K562 (cell line): ENCODE data around the gene CACNA1E. TPM values are rescaled to one million over a fixed set of nuclear protein-coding genes. Genes with fewer than 3 reads are reported as not detected.

Experiments used
- ATAC-seq: fragments of 200-7000 bp; cut with Tn5 transposase; 3 replicates; pipeline ENCODE4 v1.9.1; 2020; ENCODE audit warnings: moderate library complexity
- BruUV-seq: library from RNA; stranded (reverse); fragments of 400-500 nt; replicated peaks from 2 replicates; lab custom pipeline; 2021; lab: Mats Ljungman, UMichigan
- CTCF ChIA-PET: fragments of 300-600 bp; formaldehyde crosslinking; extraction: SDS; loops from one replicate; lab custom pipeline; 2021; ENCODE audit warnings: low intra/inter-chr PET ratio; lab: Yijun Ruan, JAX
- POLR2A ChIA-PET: fragments of 300-600, 350-650 bp; sonication (Branson Sonifier 250); formaldehyde crosslinking; extraction: SDS; loops from one replicate; lab custom pipeline; 2021; ENCODE audit warnings: antibody characterized with exemption, inconsistent platforms; lab: Yijun Ruan, JAX
- DNase-seq, 4 experiments: peaks; one replicate each; pipeline versions ENCODE4 v3.0.0 to v3.0.0-alpha.2; 2011 to 2018; ENCODE audit warnings: low spot score in 3 of 4, mixed read lengths in 3 of 4; ENCODE audit errors: extremely low read depth in 1 of 4
- FAIRE-seq: peaks from 2 replicates; lab custom pipeline; 2011; peaks lifted over from hg19 to GRCh38; lab: Jason Lieb, UNC
- H2AFZ ChIP-seq: 2 replicates; pipeline ENCODE4 v1.6.0; 2011; ENCODE audit warnings: low read depth, low read length, control low read depth, inconsistent platforms
- H3K27ac ChIP-seq: fragments of 200-600 bp; 3 replicates; pipeline ENCODE4 v1.8.0; 2011; ENCODE audit warnings: low read depth, mild to moderate bottlenecking, control low read depth, inconsistent platforms, low read length, moderate library complexity, mixed read lengths; ENCODE audit errors: extremely low read depth
- H3K27me3 ChIP-seq, 2 experiments: fragments of 300-600 bp in 1 of 2; 2 replicates in 1 of 2; 3 replicates in 1 of 2; pipeline versions ENCODE4 v1.6.0 to v1.8.0; 2011; ENCODE audit warnings: inconsistent platforms in 2 of 2, low read length in 2 of 2, mild to moderate bottlenecking in 1 of 2, mixed read lengths in 1 of 2, moderate library complexity in 1 of 2; ENCODE audit not compliant: control insufficient read depth in 2 of 2, insufficient read depth in 2 of 2
- H3K36me3 ChIP-seq: fragments of 300-600 bp; 3 replicates; pipeline ENCODE4 v1.8.0; 2011; ENCODE audit warnings: mild to moderate bottlenecking, low read length, inconsistent platforms; ENCODE audit not compliant: control insufficient read depth, insufficient read depth
- H3K4me1 ChIP-seq, 2 experiments: fragments of 200-600 bp in 1 of 2; replicated peaks in 1 of 2; 2 replicates in 1 of 2; 3 replicates in 1 of 2; pipeline versions ENCODE4 v1.5.1 to v1.8.0; 2011; ENCODE audit warnings: inconsistent platforms in 2 of 2, low read length in 2 of 2, mild to moderate bottlenecking in 1 of 2, mixed read lengths in 1 of 2, moderate library complexity in 1 of 2; ENCODE audit not compliant: control insufficient read depth in 2 of 2, insufficient read depth in 2 of 2
- H3K4me2 ChIP-seq: 2 replicates; pipeline ENCODE4 v1.6.1; 2011; ENCODE audit warnings: low read length, control low read depth, inconsistent platforms, mixed read lengths; ENCODE audit not compliant: insufficient read depth
- H3K4me3 ChIP-seq: fragments of 200-600 bp; sonication (generic), shearing (Covaris generic); 2 replicates; pipeline ENCODE4 v1.5.1; 2016; ENCODE audit warnings: control low read depth, inconsistent platforms
- H3K79me2 ChIP-seq: fragments of 200-600 bp; 3 replicates; pipeline ENCODE4 v1.8.0; 2011; ENCODE audit warnings: low read length, inconsistent platforms; ENCODE audit not compliant: control insufficient read depth, insufficient read depth
- H3K9ac ChIP-seq, 2 experiments: 2 replicates each; pipeline versions ENCODE4 v1.6.0 to v1.6.1; 2011; ENCODE audit warnings: low read depth in 2 of 2, low read length in 2 of 2, control low read depth in 1 of 2, inconsistent platforms in 1 of 2, mild to moderate bottlenecking in 1 of 2, mixed read lengths in 1 of 2; ENCODE audit not compliant: insufficient read depth in 1 of 2
- H3K9me1 ChIP-seq: one replicate; pipeline ENCODE4 v1.6.0; 2011; ENCODE audit warnings: inconsistent platforms, mild to moderate bottlenecking, low read length, moderate library complexity; ENCODE audit not compliant: control insufficient read depth, insufficient read depth
- H3K9me3 ChIP-seq: replicated peaks from 2 replicates; pipeline ENCODE4 v1.5.1; 2011; ENCODE audit warnings: low read depth, low read length, inconsistent platforms; ENCODE audit not compliant: control insufficient read depth, insufficient read depth
- H4K20me1 ChIP-seq: replicated peaks from 2 replicates; pipeline ENCODE4 v1.6.1; 2011; ENCODE audit warnings: low read length, inconsistent platforms, mixed read lengths; ENCODE audit not compliant: control insufficient read depth, insufficient read depth
- CCNT2 ChIP-seq: IDR thresholded peaks from 2 replicates; pipeline ENCODE4 v1.6.1; 2011; ENCODE audit warnings: borderline replicate concordance, low read depth, mild to moderate bottlenecking, moderate library complexity, mixed read lengths, low read length; ENCODE audit not compliant: insufficient read length; ENCODE audit errors: extremely low read depth
- ELF2 ChIP-seq: fragments of 250-450 bp; sonication (Bioruptor Pico); IDR thresholded peaks from 2 replicates; pipeline ENCODE4 v1.5.0; 2021; ENCODE audit warnings: mild to moderate bottlenecking
- HIVEP1 ChIP-seq: fragments of 250-450 bp; sonication (Bioruptor Pico); IDR thresholded peaks from 2 replicates; pipeline ENCODE4 v1.4.0; 2020; ENCODE audit warnings: mild to moderate bottlenecking
- MECOM ChIP-seq: fragments of 250-450 bp; sonication (Bioruptor Pico); IDR thresholded peaks from 2 replicates; pipeline ENCODE4 v1.8.0; 2022; ENCODE audit warnings: inconsistent platforms
- MYNN ChIP-seq, 2 experiments: sonication (generic); formaldehyde crosslinking in 1 of 2; IDR thresholded peaks; 2 replicates each; pipeline versions ENCODE4 v1.5.0 to v1.6.1; 2016 to 2020; ENCODE audit warnings: antibody characterized with exemption in 1 of 2, missing genetic modification reagents in 1 of 2
- NCOA2 ChIP-seq, 2 experiments: fragments of 450-650 bp; IDR thresholded peaks; 2 replicates each; pipeline ENCODE4 v1.6.1; 2018; ENCODE audit warnings: mild to moderate bottlenecking in 2 of 2, moderate library complexity in 1 of 2; ENCODE audit not compliant: partially characterized antibody in 2 of 2
- NFYB ChIP-seq: IDR thresholded peaks from 2 replicates; pipeline ENCODE4 v1.6.1; 2011; ENCODE audit warnings: mild to moderate bottlenecking, moderate library complexity; ENCODE audit not compliant: insufficient read length; ENCODE audit errors: extremely low read depth
- NRF1 ChIP-seq, 2 experiments: fragments of 450-650 bp; IDR thresholded peaks in 1 of 2; conservative IDR thresholded peaks in 1 of 2; 2 replicates each; pipeline ENCODE4 v1.6.1; 2014; ENCODE audit warnings: mild to moderate bottlenecking in 2 of 2
- RFX1 ChIP-seq: fragments of 450-650 bp; IDR thresholded peaks from 2 replicates; pipeline ENCODE4 v1.6.1; 2016; ENCODE audit warnings: mild to moderate bottlenecking, moderate library complexity
- ZEB2 ChIP-seq: fragments of 450-650 bp; IDR thresholded peaks from 2 replicates; pipeline ENCODE4 v1.6.1; 2016
- ZFP30 ChIP-seq: fragments of 250-450 bp; sonication (Bioruptor Pico); IDR thresholded peaks from 2 replicates; pipeline ENCODE4 v1.8.0; 2022; ENCODE audit warnings: moderate library complexity, mild to moderate bottlenecking, inconsistent platforms, borderline replicate concordance
- ZNF133 ChIP-seq: fragments of 250-450 bp; sonication (Bioruptor Pico); IDR thresholded peaks from 2 replicates; pipeline ENCODE4 v1.4.0; 2020; ENCODE audit warnings: mild to moderate bottlenecking
- ZNF324 ChIP-seq: fragments of 250-450 bp; sonication (Bioruptor Pico); IDR thresholded peaks from 2 replicates; pipeline ENCODE4 v1.4.0; 2020; ENCODE audit warnings: mild to moderate bottlenecking
- ZNF551 ChIP-seq: fragments of 250-450 bp; sonication (Bioruptor Pico); IDR thresholded peaks from 2 replicates; pipeline ENCODE4 v1.5.0; 2021; ENCODE audit warnings: mild to moderate bottlenecking, moderate library complexity
- ZNF668 ChIP-seq: fragments of 250-450 bp; sonication (Bioruptor Pico); IDR thresholded peaks from 2 replicates; pipeline ENCODE4 v1.8.0; 2022; ENCODE audit warnings: mild to moderate bottlenecking, inconsistent platforms
- WGBS: fragments of 100-300 bp; shearing (Covaris generic); methylation state at CpG from one replicate; pipeline ENCODE4 v1.1.6; 2016; ENCODE audit warnings: low coverage, mixed read lengths; ENCODE audit not compliant: insufficient coverage; ENCODE audit errors: missing lambda C conversion rate; 5-methylcytosine and 5-hydroxymethylcytosine counted together
- in situ Hi-C: fragments of 300-500 bp; cut with MboI; formaldehyde crosslinking; loops from 4 replicates; pipeline ENCODE4 v1.15.0; 2018; ENCODE audit warnings: inconsistent platforms, mixed read lengths
- intact Hi-C: fragments of 100-400 bp; cut with micrococcal nuclease; formaldehyde crosslinking; loops from 2 replicates; pipeline ENCODE4 v1.14.2; 2022
- polyA plus RNA-seq, 8 experiments: library from polyadenylated mRNA; depleted of rRNA in 4 of 8; stranded (reverse) in 5 of 8; unstranded in 3 of 8; fragments of >200 nt; fragmentation: Nextera tagmentation in 2 of 8; fragmentation: Illumina TruSeq in 1 of 8; extraction: Ambion mirVana in 2 of 8; extraction: Trizol in 1 of 8; gene quantifications; 2 replicates each; pipeline versions ENCODE4 v1.2.1 to v1.2.3, GENCODE V29; 2011 to 2014; ENCODE audit warnings: inconsistent platforms in 1 of 8, missing spikeins in 1 of 8
- total RNA-seq, 7 experiments: library from RNA; depleted of rRNA in 6 of 7; stranded (reverse); fragments of >200 nt in 6 of 7; fragmentation: Illumina TruSeq in 2 of 7; extraction: Trizol in 2 of 7; gene quantifications; 2 replicates each; pipeline versions ENCODE4 v1.2.1 to v1.2.3, GENCODE V29; 2011 to 2021; ENCODE audit warnings: low replicate concordance in 1 of 7
- TF ChIP-seq, protein P1 (sequence below): fragments of 450-650 bp; formaldehyde crosslinking; IDR thresholded peaks from 2 replicates; pipeline ENCODE4 v1.4.0; 2020; ENCODE audit warnings: mild to moderate bottlenecking, moderate library complexity
- TF ChIP-seq, protein P2 (sequence below), 2 experiments: fragments of 250-450 bp in 1 of 2; fragments of 450-650 bp in 1 of 2; sonication (Bioruptor Pico) in 1 of 2; IDR thresholded peaks; 2 replicates each; pipeline versions ENCODE4 v1.6.1 to v1.8.0; 2016 to 2021; ENCODE audit warnings: mild to moderate bottlenecking in 2 of 2, moderate library complexity in 2 of 2, missing compliant biosample characterization in 1 of 2, missing genetic modification characterization in 1 of 2

Gene CACNA1E
- total and polyA plus RNA-seq, 9 of the 15 experiments (the other 6 are each of a cell fraction or from before 2014, with no cell fraction given) = under 0.01 to 0.04 TPM; not detected in 7

DNA sequence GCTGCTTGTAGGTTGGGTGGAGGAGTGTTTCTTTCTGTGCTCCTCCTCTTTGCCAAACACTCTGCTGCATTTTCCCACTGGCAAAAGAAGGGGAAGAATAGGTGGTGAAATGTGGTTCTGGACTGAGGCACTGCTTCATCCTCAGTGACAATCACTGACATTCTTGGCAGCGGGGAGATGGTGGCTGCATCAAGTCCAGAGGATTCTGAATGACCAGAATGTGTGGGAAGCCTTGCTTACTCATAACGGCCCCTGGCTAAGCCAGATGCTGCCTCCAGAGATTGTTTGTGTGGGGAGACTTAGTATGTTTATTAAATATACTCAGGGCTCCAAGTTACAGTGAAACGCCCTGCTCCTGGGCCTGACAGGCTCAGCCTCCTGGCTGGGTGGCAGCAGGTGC is 160.3 kb downstream of the CACNA1E start:
- Histone ChIP-seq H3K27ac (no peak overlapping the region), H3K36me3 (no peaks in the 10 kb centered on the region), H3K9me3 (no peaks in the 10 kb centered on the region), H3K4me2 (no peak overlapping the region), H3K27me3 (peaks cover 4 to 22% of the 10 kb centered on the region in 2 experiments; a peak in 2 of 5 replicates), H3K4me3 (no peak overlapping the region), H3K9me1 (no peaks in the 10 kb centered on the region), H3K4me1 (no peaks in the 10 kb centered on the region), H3K79me2 (no peaks in the 10 kb centered on the region), H3K9ac (no peak overlapping the region), H4K20me1 (no peaks in the 10 kb centered on the region), H2AFZ (no peak overlapping the region)
- no peak for ATAC-seq
- CTCF ChIA-PET = no interaction called here
- WGBS = 2% methylated on average over 3 of the region's 3 CpGs
- FAIRE-seq = no peak
- POLR2A ChIA-PET = no interaction called here
- intact Hi-C loops (no loop called here), in situ Hi-C loops (no loop called here)
- no peak for DNase-seq
- BruUV-seq = no TSS peak
- TF ChIP-seq NFYB (no peak), ZNF133 (CRISPR knock-in tag) (no peak), MYNN (IDR thresholded peaks at IDR 0.05) (no peak), MYNN (CRISPR knock-in tag; IDR thresholded peaks at IDR 0.05) (no peak), ZFP30 (CRISPR knock-in tag) (no peak), ZEB2 (no peak), ZNF668 (CRISPR knock-in tag) (no peak), NRF1 (conservative IDR thresholded peaks at IDR 0.05 in 1 of 2, IDR thresholded peaks at IDR 0.05 in 1 of 2) (no peak), NCOA2 (IDR thresholded peaks at IDR 0.05; ENCODE audit: partially characterized antibody in 2 of 2) (no peak), ZNF551 (CRISPR knock-in tag) (no peak), MECOM (CRISPR knock-in tag) (no peak), ELF2 (CRISPR knock-in tag) (no peak), HIVEP1 (CRISPR knock-in tag) (no peak), CCNT2 (no peak), RFX1 (no peak), ZNF324 (CRISPR knock-in tag) (no peak)
- TF ChIP-seq, protein P1, sequence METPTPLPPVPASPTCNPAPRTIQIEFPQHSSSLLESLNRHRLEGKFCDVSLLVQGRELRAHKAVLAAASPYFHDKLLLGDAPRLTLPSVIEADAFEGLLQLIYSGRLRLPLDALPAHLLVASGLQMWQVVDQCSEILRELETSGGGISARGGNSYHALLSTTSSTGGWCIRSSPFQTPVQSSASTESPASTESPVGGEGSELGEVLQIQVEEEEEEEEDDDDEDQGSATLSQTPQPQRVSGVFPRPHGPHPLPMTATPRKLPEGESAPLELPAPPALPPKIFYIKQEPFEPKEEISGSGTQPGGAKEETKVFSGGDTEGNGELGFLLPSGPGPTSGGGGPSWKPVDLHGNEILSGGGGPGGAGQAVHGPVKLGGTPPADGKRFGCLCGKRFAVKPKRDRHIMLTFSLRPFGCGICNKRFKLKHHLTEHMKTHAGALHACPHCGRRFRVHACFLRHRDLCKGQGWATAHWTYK (CRISPR knock-in tag) = no peak
- TF ChIP-seq, protein P2, sequence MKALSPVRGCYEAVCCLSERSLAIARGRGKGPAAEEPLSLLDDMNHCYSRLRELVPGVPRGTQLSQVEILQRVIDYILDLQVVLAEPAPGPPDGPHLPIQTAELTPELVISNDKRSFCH (CRISPR knock-in tag; IDR thresholded peaks at IDR 0.05) = no peak
- TF ChIP-seq, protein P2 (tag; IDR thresholded peaks at IDR 0.05) = no peak
